ENCODE measurements around the gene DIS3L2. TPM values are rescaled to one million over a fixed set of nuclear protein-coding genes. Genes with fewer than 3 reads are reported as not detected.
A peak's percentile ranks its signal among the peaks of the same experiment; 100 is the strongest.

The DIS3L2 gene
- total and polyA plus RNA-seq, 12 donors: 20.0 to 54.7 (median 30.5) TPM

- WGBS, 4 donors: 58 to 85% (median 70%) methylated on average over 3 to 8 of the region's 8 CpGs
- no peak for TF ChIP-seq CTCF (IDR thresholded peaks at IDR 0.05)
- no peak for TF ChIP-seq POLR2A (IDR thresholded peaks at IDR 0.05)
- DNase-seq: peak in 2 of 7 donors; percentile 10 to 33
- H3K27me3 ChIP-seq: peaks cover 20% of the 10 kb centered on the region
- H3K27ac ChIP-seq: no peak overlapping the region
- intact Hi-C loops (cut with DNase I): no loop called here
- no peaks in the 10 kb centered on the region for H3K36me3 ChIP-seq (replicated peaks in 1 of 2)
- no peak overlapping the region for H3K4me3 ChIP-seq
- peaks cover 10 to 12% of the 10 kb centered on the region in 2 donors for H3K4me1 ChIP-seq (replicated peaks in 1 of 2)
- no peaks in the 10 kb centered on the region for H3K9me3 ChIP-seq (replicated peaks in 1 of 3)
Observed at GRCh38 chr2:231930593-231931281, 30.8 kb upstream of the DIS3L2 start.

- Histone ChIP-seq H3K4me3 (no peak overlapping the region), H3K27me3 (peaks cover 13% of the 10 kb centered on the region), H3K36me3 (replicated peaks in 1 of 2) (no peaks in the 10 kb centered on the region), H3K9me3 (replicated peaks in 1 of 3) (no peaks in the 10 kb centered on the region), H3K4me1 (replicated peaks in 1 of 2) (peaks cover 2 to 4% of the 10 kb centered on the region in 2 donors), H3K27ac (no peak overlapping the region)
- peak in 3 of 7 donors; percentile 13 to 35 (median 17) for DNase-seq
- intact Hi-C loops (cut with DNase I): no loop called here
- TF ChIP-seq POLR2A (IDR thresholded peaks at IDR 0.05) (no peak), CTCF (IDR thresholded peaks at IDR 0.05) (no peak)
- WGBS, 4 donors: 83 to 89% (median 84%) methylated on average over 4 to 7 of the region's 7 CpGs
Observed at GRCh38 chr2:231931481-231931915, 30.0 kb upstream of the DIS3L2 start.

- H3K9me3 ChIP-seq (replicated peaks in 1 of 3): no peaks in the 10 kb centered on the region
- TF ChIP-seq POLR2A (IDR thresholded peaks at IDR 0.05): no peak
- no peak for TF ChIP-seq CTCF (IDR thresholded peaks at IDR 0.05)
- no peaks in the 10 kb centered on the region for H3K36me3 ChIP-seq (replicated peaks in 1 of 2)
- WGBS, 4 donors: 91 to 93% (median 92%) methylated on average over 3 of the region's 3 CpGs
- no peak overlapping the region for H3K4me3 ChIP-seq
- DNase-seq: peak in 1 of 7 donors; percentile 36
- H3K27ac ChIP-seq: no peak overlapping the region
- peaks cover 3% of the 10 kb centered on the region for H3K27me3 ChIP-seq
- intact Hi-C loops (cut with DNase I): no loop called here
- H3K4me1 ChIP-seq (replicated peaks in 1 of 2): no peaks in the 10 kb centered on the region
Observed at GRCh38 chr2:231932711-231932970, 28.9 kb upstream of the DIS3L2 start.

GRCh38 chr2:231932985-231933915 lies 28.3 kb upstream of the DIS3L2 start:
- peak in 1 of 7 donors; percentile 23 for DNase-seq
- Histone ChIP-seq H3K36me3 (replicated peaks in 1 of 2) (no peaks in the 10 kb centered on the region), H3K27ac (no peak overlapping the region), H3K4me3 (no peak overlapping the region), H3K27me3 (peaks cover 3% of the 10 kb centered on the region), H3K4me1 (replicated peaks in 1 of 2) (no peaks in the 10 kb centered on the region), H3K9me3 (replicated peaks in 1 of 3) (no peaks in the 10 kb centered on the region)
- 84 to 93% (median 88%) methylated on average over 11 to 15 of the region's 15 CpGs for WGBS, 4 donors
- TF ChIP-seq CTCF (IDR thresholded peaks at IDR 0.05) (no peak), POLR2A (IDR thresholded peaks at IDR 0.05) (no peak)
- intact Hi-C loops (cut with DNase I): no loop called here
